Stimulated activated CD8-positive, alpha-beta memory T cell treated with anti-CD3 and anti-CD28 coated beads, Interleukin-4, amount 100 ng/mL, for 24 hours (primary cell): ENCODE measurements around the gene TSPAN18.

Experiments
- DNase-seq: peaks from one replicate; pipeline ENCODE4 v3.0.0-alpha.2; 2020; ENCODE audit warnings: low read depth

The TSPAN18 gene

DNA sequence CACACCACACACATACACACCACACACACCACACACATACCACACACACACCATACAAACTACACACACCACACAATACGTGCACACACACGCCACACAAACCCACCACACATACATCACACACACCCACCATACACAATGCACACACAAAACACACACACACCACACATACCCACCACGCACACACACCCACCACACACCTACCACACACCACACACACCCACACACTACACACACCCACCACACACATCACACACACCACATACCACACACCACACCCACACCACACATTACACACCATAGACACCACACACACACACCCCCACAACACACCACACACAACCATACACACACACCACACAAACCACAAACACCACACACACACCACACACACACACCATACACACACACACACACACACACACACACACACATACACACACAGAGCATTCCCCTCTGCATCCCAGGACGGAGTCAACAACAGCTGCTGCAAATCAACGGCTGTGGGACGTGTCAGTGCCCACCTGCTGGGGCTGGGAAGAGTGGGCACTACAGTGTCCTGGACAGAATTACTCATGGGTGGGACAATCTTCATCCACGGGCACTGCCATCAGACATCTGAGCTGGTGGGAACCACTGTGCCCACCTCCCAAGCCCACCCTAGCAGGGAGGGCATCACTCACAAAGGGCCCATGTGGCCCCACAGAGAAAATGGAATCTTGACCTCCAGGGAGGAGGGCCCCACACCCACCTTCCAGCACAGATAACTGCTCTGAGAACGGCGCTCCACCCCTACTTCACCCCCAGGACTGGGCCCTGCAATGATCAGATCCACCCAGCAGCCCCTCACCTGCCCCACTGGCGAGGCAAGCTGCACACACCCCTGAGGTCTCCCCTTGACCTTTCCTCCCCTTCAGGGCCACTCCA lies 215.5 kb downstream of the TSPAN18 start:
- DNase-seq = no peak

GRCh38 chr11:44943118-44943517 lies 216.4 kb downstream of the TSPAN18 start:
- peak; percentile 11 for DNase-seq

GRCh38 chr11:44943696-44944095 lies 216.9 kb downstream of the TSPAN18 start:
- DNase-seq = no peak

DNA sequence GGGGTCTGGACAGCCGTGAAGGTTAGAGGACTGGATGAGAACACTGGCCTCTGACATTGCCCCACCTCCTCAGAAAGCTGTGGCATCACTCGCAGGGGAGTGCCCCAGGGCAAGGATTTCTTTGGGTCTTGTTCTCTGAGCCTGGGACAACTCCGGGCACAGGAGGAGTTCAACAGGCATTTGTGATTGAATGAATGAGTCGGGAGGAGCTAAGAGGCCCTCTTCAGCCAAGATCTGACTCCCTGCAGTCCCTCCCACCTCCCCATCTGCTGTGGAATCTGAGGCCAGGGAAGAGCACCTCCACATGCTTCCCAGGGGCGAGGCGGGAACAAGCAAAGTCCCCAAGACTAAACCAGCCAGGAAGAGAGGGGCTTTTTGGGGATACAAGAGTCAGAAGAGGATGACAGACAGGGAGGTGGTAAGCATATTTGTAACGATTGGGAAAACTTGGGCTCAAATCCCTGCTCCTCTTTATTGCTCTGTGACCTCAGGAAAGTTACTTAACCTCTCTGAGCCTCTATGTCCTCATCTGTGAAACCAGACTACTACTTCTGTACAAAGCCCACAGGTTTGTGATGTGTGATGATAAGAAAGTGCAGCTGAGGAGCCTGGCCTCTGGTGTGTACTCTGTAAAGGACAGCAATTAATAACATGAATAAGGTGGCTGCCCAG lies 217.6 kb downstream of the TSPAN18 start:
- DNase-seq = no peak

- no peak for DNase-seq
Measured at GRCh38 chr11:44944853-44945235, 218.1 kb downstream of the TSPAN18 start.

- DNase-seq = no peak
Measured at GRCh38 chr11:44945666-44946065, 218.9 kb downstream of the TSPAN18 start.

DNA sequence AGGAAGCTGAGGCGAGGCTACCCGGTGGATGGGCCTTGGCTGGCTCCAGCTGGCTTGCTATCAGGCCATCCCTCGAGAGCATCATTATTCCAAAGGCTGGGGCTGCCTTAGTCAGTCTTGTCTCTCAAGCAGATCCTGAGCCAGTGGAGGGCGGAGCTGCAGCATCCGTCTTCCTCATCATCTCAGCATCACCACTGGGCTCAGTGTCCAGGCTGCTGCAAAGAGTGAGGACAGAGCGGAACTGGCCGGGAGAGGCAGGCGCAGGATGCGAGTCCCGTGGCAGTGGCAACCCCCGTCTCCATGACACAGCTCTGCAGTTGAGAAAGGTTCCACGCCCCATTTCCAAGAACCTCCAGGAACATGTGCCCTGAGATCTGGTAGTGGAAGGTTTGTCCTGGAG lies 219.5 kb downstream of the TSPAN18 start:
- DNase-seq = no peak

- no peak for DNase-seq
Measured at GRCh38 chr11:44947114-44947513, 220.4 kb downstream of the TSPAN18 start.

- DNase-seq = no peak
Measured at GRCh38 chr11:44948155-44948554, 221.4 kb downstream of the TSPAN18 start.

DNA sequence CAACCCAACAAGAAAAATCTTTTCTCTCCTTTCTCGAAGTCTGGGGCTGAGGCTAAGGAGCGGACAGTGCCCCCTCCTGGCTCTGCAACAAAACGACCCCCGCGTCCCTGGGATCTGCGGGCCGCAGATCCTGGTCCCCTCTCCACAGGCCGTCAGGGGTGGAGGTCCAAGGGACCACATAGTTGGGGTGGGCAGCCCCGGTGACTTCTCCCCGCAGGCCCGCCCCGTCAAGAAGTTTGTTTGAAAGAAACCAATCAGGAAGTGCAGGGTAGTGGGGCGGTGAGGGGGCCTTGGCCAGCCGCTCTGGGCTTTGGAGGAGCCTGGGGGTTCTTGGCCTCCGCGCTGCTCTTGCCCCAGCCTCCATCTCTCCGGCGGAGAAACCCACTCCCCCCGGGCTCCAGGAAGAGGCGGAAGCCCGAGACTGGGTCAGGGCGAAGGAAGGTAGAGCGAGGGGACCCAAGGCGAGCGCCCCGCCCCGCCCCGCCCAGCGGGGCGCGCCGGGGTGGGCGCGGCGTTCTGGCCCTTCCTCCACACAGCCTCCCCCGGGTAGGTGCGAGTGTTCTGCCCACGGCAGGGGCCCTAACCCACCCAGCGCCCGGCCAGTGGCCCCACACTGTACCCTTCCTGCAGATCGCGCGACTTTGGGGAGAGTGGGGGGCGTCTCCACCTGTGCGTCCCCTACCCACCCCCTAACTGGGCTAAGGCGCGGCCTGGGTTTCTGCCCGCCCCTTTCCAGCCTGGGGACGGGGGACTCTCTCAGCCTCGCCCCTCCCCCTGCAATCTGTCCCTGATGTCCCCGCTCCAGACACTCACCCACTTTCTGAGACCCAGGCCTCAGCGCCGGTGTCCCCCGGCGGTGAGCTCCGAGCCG lies 222.6 kb downstream of the TSPAN18 start:
- peak; percentile 10 for DNase-seq

GRCh38 chr11:44950031-44950624 lies 223.4 kb downstream of the TSPAN18 start:
- DNase-seq = no peak

- peak; percentile 64 for DNase-seq
Measured at GRCh38 chr11:44950625-44951476, 224.1 kb downstream of the TSPAN18 start, which contains the start of gene TP53I11. Gene TP53I11 (minus strand): TSS chr11:44950883. CDS start chr11:44938335, 12,548 bp downstream.

DNA sequence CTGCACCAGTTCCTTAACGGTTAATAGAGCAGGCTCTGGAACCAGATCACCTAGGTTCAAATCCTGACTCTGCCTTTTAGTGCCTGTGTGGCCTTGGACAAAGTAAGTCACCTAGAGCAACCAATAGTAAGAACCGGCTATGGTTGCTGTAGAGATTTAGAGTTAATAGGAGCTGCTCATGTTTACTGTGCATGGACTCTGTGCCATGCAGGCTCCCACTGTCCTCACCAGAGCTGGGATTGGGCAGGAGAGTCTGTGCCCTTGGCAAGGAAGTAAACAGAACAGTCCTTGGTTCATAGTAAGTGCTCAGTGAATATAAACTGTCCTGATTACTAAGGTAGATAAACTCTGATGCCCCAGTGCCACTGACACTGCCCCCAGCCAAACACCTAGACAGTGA lies 225.3 kb downstream of the TSPAN18 start:
- no peak for DNase-seq

- DNase-seq = no peak
Measured at GRCh38 chr11:44952500-44953260, 225.9 kb downstream of the TSPAN18 start.

GRCh38 chr11:44954051-44954906 lies 227.5 kb downstream of the TSPAN18 start:
- DNase-seq = no peak

DNA sequence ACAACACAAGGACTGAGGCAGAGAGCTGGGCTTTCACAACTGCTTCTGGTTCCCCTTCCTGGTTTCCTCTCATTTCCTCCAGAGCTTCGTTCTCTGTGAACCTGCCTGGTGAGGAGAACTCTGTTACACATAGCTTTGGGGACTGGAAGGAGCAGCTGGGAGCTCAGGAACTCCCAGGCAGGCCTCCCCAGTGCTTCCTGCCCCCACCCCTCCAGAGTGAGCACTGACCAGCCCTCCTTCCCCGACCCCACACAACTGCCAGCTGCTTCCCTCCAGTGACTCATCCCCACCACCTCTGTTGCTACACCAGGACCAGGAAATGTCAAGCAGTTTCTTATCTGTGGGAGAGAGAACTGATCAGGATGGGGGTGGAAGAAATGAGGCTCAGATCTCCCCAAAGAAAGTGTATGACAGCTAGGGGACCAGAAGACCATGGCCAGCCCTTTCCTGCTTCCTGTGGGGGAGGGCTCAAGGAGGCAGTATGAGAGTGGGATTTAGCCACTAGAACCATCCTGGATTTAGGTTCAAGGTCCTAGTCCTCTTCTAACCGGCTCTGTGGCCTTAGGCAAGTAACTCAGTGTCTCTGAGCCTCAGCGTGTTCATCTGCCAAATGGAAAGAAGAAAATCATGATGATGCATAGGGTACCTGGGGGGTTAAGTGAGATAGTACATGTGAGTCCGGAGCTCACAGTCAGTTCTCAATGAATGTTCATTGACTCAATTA lies 228.4 kb downstream of the TSPAN18 start:
- DNase-seq = no peak

DNA sequence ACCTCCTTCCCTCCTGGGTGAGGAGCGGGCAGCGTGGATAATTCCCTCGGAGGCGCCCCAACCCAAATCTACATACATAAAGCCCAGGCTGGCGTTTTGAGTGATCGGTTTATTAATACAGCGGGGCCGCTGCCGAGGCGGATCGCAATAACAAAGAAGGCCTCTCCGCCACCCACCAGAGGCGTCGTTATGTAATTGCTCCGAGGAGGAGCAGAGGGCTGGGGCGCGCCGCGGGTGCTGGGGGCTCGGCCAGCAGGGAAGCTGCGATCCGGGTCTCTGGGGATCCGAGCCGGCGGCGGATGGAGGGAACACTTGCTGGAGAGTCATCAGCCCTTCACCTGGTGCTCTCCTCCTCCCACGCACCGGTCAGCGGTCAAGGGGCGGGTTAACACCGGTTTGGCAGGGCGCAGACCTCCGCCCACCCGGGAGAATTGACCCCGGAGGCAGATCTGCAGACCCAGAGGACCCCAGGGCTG lies 230.3 kb downstream of the TSPAN18 start:
- DNase-seq = no peak
